ENCODE results near the gene GSTO2. TPM values are rescaled to one million over a fixed set of nuclear protein-coding genes. Genes with fewer than 3 reads are reported as not detected.

GSTO2 gene
- polyA plus RNA-seq, 1 donor = 0.99 TPM

DNA sequence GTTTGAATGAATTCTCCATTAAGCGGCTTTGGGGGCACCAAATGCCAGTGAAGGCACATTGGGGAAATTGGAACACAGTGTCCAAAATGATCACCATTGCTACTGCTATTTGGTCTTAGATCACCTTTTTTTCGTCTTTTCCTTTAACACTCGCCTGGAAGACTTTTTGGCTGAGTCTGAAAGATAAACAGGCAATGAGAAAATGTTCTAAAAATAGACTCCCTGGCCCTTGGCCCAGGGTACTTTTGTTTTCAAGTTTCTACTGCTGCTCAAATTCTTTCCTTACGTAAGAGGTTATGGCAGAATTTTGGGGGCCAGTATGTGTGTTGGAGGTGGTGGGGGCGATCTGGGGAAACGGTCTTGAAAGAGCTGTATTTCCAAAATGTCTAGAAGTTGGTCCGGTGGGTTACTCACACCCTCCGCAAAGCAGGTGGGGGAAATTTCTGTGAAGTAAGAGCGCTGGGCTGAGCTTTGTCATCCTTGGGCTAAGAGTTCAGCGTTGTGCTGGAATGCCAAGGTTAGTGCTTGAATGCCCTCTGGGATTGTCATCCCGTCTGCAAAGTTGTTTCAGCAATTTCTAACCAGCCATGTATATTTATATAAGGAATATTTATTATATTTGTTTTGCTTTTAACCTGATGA, 70.6 kb downstream of the GSTO2 start:
- no peak for DNase-seq (ENCODE audit: low read depth)

DNA sequence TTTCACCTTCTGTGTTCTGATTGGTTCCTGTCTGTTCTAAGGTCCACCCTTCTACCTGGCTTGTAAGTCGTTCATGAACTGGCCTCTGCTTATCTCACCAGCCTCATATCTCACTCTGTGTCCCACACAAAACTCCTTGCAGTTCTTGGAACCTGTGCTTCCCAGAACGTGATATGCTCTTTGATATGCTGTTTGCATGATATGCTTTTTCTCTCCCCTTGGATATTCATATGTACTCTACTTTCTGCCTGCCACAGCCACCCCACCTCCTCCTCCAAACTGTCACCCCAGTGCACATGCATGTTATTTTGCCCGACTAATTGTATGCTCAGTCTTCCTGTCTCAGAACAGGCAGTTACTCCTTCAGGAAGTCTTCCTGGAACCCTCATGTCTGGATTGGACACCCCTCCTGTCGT, 71.1 kb downstream of the GSTO2 start:
- DNase-seq (ENCODE audit: low read depth) = no peak

DNA sequence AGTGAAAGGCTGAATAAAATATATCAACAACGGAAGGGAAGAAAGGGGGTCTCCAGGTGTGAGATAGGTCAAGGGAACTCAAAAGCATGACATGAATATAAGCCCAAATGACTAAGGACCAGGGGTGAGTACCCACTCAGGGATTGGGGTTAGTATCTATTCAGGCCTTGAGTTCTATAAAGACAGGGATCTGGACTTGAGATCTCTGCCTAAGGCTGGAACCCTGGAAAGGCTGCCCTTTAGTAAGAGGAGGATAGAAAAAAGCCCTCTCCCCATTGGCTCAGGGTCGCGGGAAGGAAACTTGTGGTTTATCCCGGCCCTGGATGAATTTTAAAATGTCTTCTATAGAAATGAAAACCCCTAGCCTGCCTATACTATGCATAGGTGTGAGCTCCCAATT, 71.7 kb downstream of the GSTO2 start:
- DNase-seq (ENCODE audit: low read depth) = no peak

DNA sequence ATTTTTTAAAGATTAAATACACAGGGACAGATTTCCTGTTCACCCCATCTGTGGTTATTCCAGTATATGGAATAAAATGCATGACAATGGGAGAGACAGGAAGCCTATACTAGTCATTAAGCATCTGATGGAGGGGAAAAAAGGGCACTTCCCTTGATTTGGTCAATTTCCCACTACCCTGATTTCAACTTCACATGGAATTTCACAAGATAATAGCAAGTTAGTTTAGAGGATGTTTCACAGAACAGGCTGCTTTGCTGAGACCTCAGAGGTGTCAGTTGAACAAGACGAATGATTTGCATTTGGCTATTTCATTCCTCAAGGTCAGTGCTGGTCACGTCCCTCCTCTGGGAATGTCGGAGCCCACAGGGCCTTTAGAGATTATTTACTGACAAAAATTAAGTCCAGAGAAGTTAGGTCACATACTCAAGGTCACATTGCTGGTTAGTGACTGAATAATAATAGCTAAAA, 74.0 kb downstream of the GSTO2 start:
- no peak for DNase-seq (ENCODE audit: low read depth)

DNA sequence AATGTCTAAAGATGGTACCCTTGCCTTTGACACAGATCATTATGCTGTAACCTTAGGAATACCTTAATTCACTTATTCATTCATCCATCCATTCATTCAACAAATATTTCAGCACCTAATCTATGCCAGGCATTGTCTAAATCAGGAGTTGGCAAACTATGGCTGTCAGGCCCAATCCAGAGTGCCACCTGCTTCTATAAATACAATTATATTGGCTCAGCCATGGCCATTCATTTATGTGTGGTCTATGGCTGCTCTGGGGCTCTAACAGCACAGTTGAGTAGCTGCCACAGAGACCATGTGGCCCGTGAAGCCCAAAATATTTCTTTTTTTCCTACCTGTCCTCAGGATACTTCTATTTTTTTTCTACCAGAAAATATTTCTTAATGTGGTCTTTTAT, 75.2 kb downstream of the GSTO2 start:
- DNase-seq (ENCODE audit: low read depth) = no peak

DNA sequence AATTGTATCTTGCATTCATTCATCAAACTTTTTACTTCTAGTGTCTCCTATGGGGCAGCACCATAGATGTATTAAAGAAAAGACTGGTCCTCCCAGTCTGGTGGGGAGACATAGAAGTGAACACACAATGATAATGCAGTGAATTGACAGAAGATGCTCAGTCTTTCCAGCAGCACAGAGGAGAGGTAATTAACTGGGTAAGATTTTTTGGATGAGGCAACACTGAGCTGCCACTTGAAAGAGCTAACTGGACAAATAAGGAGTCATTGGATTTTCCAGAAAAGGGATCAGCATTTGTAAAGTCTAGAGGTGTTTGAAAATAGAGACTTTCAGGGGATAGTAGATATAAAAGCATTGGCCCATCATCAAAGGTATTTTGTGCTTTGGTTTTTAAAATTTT, 76.5 kb downstream of the GSTO2 start:
- DNase-seq (ENCODE audit: low read depth) = no peak

DNA sequence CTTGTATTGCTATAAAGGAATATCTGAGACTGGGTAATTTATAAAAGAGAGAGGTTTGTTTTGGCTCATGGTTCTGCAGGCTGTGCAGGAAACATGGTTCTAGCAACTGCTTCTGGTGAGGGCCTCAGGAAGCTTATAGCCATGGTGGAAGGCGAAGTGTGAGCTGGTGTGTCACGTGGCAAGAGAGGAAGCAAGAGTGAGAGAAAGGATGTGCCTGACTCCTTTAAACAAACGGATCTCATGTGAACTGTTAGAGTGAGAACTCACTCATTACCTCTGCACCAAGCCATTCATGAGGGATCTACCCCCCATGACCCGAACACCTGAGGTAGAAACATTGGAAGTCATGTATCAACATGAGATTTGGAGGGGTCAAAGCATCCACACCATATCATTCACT, 77.0 kb downstream of the GSTO2 start:
- no peak for DNase-seq (ENCODE audit: low read depth)

DNA sequence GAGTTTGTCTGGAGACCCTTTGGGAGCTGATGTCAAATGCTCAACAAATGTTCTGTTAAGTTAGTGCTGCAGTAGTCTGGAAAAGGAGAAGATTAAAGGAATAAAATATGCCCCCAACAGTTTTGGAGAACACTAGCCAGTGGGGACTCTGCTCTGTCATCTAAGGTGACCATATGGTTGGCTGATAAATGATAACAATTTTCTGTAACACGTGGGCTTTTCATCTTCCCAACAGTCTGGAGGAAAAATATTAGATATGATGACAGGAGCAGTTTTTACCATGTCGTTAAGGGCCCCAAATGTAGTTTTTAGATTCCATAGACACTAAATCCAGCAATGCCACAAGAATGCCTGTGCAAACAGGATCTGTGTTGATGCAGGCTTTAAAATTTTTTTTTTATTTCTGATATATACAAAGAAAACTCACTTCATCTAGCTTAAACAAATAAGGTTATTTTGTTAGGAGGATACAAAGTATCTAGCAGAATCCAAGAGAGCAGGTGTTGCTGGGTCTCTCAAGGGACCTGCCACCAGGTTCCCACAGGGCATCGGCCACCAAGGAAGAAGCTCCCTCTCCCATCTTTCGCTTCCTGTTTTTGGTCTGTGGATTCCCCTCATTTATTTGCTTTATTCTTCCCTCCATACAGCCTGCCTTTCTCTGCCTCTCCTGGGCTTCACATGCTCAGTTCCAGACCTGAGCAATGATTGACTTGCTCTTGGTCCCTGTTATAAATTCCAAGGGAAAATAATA, 78.5 kb downstream of the GSTO2 start:
- no peak for DNase-seq (ENCODE audit: low read depth)

DNA sequence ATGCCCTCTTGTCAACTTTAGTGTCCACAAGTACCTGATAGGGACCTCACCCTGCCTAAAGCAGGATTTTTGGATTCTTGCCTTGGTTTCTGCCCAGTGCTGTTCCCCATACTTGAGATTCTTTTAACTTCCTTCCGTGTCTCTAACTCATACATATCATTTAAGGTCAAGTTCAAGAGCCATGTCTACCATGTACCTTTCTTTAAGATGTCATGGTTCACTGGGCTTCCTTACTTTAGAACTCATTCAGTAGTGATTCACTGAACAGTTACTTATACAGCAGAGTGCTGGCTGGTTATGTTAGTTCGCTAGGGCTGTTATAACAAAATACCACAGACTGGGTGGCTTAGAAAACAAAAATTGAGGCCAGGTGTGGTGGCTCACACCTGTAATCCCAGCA, 79.6 kb downstream of the GSTO2 start:
- no peak for DNase-seq (ENCODE audit: low read depth)

DNA sequence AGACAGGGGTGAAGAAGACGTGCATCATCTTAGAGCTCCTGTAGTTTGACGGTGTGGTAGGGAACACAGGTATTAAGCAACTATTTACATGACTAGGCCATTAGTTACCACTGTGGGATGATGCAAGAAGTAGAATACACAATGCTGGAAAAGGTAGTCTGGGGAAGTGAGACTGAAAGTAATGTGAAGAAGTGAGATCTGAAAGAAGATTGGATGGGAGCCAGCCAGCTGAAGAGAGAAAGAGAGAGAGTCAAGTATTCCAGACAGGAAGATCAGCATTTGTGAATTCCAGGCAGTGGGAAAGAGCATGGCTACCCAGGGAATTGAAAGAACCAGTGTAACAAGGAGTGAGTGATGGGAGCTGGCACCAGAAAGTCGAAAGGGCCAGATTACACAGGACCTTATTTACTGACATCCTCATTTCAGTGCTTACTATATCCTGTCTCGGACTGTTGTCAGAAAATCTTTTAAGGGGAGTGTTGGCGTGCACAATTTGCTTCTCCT, 80.7 kb downstream of the GSTO2 start:
- no peak for DNase-seq (ENCODE audit: low read depth)

DNA sequence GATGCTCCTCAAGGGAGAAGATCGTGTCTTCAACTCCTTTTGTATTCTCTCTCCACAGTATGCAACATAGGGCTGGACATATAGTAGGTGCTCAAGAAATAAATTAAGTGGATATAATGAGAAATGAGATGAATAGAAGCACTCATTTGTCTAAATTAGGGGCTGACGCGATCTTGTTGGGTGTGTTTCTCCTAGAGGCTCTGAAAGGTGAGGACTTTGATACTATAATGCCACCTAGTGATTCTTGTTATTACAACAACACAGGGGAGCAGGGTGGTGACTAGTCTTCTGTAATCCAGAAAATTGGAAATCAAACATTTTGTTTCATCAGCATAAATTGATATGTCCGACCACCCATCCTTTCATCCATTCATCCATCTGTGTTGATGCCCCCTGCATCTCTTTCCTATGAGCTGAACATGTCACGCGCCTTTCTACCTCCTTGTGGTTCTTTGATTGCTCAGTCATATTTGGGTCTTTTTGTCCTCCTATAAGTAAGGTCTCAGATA, 81.2 kb downstream of the GSTO2 start:
- DNase-seq (ENCODE audit: low read depth) = no peak

DNA sequence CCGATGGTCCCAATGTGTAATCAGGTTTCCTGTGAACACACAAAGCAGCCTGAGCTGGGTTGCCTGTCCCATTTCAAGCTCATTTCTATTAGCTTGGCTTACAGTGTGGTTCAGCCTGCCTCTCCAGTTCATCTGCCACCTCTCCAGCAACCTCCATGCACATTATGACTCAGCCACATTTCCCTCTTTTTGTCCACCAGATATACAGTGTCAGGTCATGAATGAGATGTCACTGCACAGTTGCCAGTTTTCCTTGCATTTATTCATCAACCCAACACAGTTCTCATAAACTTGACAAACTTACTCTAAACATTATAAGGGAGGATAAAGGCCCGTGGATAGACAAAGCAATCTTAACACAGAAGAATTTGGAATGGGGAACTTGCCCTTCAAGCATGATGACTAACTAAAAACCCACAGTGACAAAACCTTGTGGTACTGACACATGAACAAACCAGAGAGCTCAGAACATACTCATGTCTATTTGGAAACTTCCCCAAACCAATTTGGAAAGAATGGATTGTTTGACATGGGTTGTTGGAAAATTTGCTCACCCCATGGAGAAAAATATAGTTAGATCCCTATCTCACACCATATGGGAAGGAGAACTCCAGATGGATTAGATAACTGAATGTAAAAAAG, 82.2 kb downstream of the GSTO2 start:
- DNase-seq (ENCODE audit: low read depth) = no peak

DNA sequence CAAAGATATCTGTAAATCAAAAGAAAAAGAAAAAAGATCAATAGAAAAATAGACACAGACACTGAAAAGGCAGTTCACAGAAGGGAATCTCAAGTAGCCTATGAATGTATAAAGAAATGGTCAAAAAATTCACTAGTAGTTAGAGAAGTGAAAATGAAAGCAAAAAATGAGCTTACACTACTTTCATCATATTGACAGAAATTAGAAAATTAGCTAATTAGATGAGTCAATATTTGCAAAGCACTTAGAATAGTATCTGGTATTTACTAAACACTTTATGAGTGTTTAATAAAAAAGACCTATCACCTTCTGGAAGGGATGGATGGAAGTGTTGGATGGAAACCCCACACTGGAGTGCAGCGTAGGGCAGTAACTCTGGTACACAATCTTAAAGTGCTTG, 82.9 kb downstream of the GSTO2 start:
- no peak for DNase-seq (ENCODE audit: low read depth)

DNA sequence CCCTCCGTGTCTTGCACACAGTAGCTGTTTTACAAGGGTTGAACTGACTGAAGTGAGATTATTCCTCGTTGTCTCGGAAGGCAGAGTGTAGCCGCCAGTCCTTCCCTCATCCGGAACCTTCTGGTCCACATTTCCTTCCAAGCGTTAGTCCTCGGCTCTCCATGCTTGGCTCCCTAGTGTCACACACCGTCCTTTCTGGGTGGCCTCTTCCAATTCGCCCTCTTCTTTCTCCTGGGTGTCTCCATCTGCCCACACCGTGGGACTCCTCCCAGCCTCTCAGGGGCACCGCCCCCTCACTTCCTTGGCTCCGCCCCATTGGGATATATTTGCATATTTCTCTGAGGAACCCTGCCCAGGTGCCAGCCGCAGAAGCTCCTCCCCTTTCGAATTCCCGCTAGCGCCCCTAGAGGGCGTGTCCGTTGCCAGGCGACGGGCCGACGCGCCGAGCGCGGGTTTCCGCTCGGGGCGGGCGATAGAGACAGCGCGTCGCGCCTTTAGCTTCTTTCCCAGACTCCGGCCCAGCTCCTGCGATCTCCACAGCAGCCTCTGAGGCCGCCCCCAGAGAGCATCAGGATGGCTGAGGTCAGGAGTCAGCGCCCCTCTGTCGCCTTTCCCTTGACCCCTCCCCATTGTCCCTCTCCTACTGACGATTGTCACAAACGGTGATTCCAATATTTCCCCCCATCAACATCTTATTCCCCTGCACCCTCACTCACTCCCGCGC, 84.5 kb downstream of the GSTO2 start, which contains the start of gene CFAP58:
CFAP58 (plus strand) TSS at position 509 of the 724 bp plus-strand sequence; CDS start at position 574, 65 bp downstream.
- DNase-seq (ENCODE audit: low read depth) = no peak

Other genes starting within 250 kb of the GSTO2 start
- 0.23 TPM for gene COL17A1, start 183.3 kb upstream of the GSTO2 start, polyA plus RNA-seq (ENCODE audit: insufficient read length)
- 5.9 TPM for gene SFR1, start 147.0 kb upstream of the GSTO2 start, polyA plus RNA-seq (ENCODE audit: insufficient read length)
- gene CFAP43, start 36.8 kb upstream of the GSTO2 start, polyA plus RNA-seq (ENCODE audit: insufficient read length) = 0.35 TPM
- 34.6 TPM for gene GSTO1, start 14.3 kb upstream of the GSTO2 start, polyA plus RNA-seq (ENCODE audit: insufficient read length)
- gene ITPRIP, start 69.3 kb downstream of the GSTO2 start, polyA plus RNA-seq (ENCODE audit: insufficient read length) = 7.1 TPM
- gene CFAP58, start 84.6 kb downstream of the GSTO2 start, polyA plus RNA-seq (ENCODE audit: insufficient read length) = 0.37 TPM

Data from forelimb muscle (tissue), 1 donor.